ENCODE measurements around the gene REM2.

REM2 gene

GRCh38 chr14:22883173-22883976, at the start of gene REM2:
Gene REM2 (plus strand): TSS chr14:22883222. CDS start chr14:22883288, 66 bp downstream.
- no peak for DNase-seq

- DNase-seq, result no peak
These were observed 47.5 kb upstream of the REM2 start for GRCh38 chr14:22835505-22835904.

- no peak for DNase-seq
These were observed 46.5 kb upstream of the REM2 start, which contains the start of gene MMP14 for GRCh38 chr14:22836301-22837113. Gene MMP14 (plus strand): TSS chr14:22836585. CDS start chr14:22836818, 233 bp downstream.

GRCh38 chr14:22837114-22837749, 45.8 kb upstream of the REM2 start:
- no peak for DNase-seq

- no peak for DNase-seq
These were observed 45.1 kb upstream of the REM2 start for GRCh38 chr14:22837750-22838538.

- DNase-seq, result no peak
These were observed 44.4 kb upstream of the REM2 start for GRCh38 chr14:22838631-22839041.

GRCh38 chr14:22839159-22839779, 43.8 kb upstream of the REM2 start:
- no peak for DNase-seq

GRCh38 chr14:22841311-22841710, 41.7 kb upstream of the REM2 start:
- DNase-seq, result no peak

GRCh38 chr14:22841769-22842168, 41.3 kb upstream of the REM2 start:
- DNase-seq, result no peak

- no peak for DNase-seq
These were observed 40.6 kb upstream of the REM2 start for GRCh38 chr14:22842211-22843122.

- DNase-seq, result no peak
These were observed 39.7 kb upstream of the REM2 start for GRCh38 chr14:22843123-22843925.

GRCh38 chr14:22844221-22845102, 38.6 kb upstream of the REM2 start:
- DNase-seq, result no peak

- no peak for DNase-seq
These were observed 38.0 kb upstream of the REM2 start for GRCh38 chr14:22845103-22845394.

- no peak for DNase-seq
These were observed 37.0 kb upstream of the REM2 start for GRCh38 chr14:22845821-22846625.

GRCh38 chr14:22846811-22847307, 36.2 kb upstream of the REM2 start:
- no peak for DNase-seq

GRCh38 chr14:22847661-22848341, 35.2 kb upstream of the REM2 start:
- DNase-seq, result no peak

- DNase-seq, result no peak
These were observed 34.5 kb upstream of the REM2 start for GRCh38 chr14:22848351-22849164.
